HepG2 (cell line): ENCODE results near the gene TTF2. TPM values are rescaled to one million over a fixed set of nuclear protein-coding genes. Genes with fewer than 3 reads are reported as not detected.

Experiments used
- EED ChIP-seq: sonication (generic); formaldehyde crosslinking; IDR thresholded peaks from 2 replicates; pipeline ENCODE4 v1.5.0; 2020; ENCODE audit warnings: mild to moderate bottlenecking, missing genetic modification reagents
- GLI4 ChIP-seq: sonication (generic); formaldehyde crosslinking; IDR thresholded peaks from 2 replicates; pipeline ENCODE4 v1.5.1; 2020; ENCODE audit warnings: missing genetic modification reagents, mild to moderate bottlenecking, moderate library complexity, borderline replicate concordance
- HCFC1 ChIP-seq: fragments of 150-350 bp; IDR thresholded peaks from 2 replicates; pipeline ENCODE4 v1.6.1; 2014; ENCODE audit warnings: low read depth, low read length
- HES4 ChIP-seq: sonication (generic); formaldehyde crosslinking; IDR thresholded peaks from 2 replicates; pipeline ENCODE4 v1.9.0; 2021; ENCODE audit warnings: mild to moderate bottlenecking, missing genetic modification reagents, borderline replicate concordance
- IRX3 ChIP-seq: sonication (generic); formaldehyde crosslinking; IDR thresholded peaks from 2 replicates; pipeline ENCODE4 v1.8.1; 2023; ENCODE audit warnings: mild to moderate bottlenecking, low read depth, missing genetic modification reagents, borderline replicate concordance
- MZF1 ChIP-seq: sonication (generic); formaldehyde crosslinking; IDR thresholded peaks from 2 replicates; pipeline ENCODE4 v1.8.1; 2023; ENCODE audit warnings: mild to moderate bottlenecking, missing genetic modification reagents, borderline replicate concordance
- NFYC ChIP-seq: IDR thresholded peaks from 2 replicates; pipeline ENCODE4 v1.6.1; 2016; ENCODE audit warnings: missing genetic modification reagents, missing compliant biosample characterization
- PITX1 ChIP-seq: sonication (generic); formaldehyde crosslinking; IDR thresholded peaks from 2 replicates; pipeline ENCODE4 v1.5.1; 2020; ENCODE audit warnings: mild to moderate bottlenecking, missing genetic modification reagents
- RAD21 ChIP-seq: fragments of 450-650 bp; formaldehyde crosslinking; IDR thresholded peaks from 2 replicates; pipeline ENCODE4 v1.5.0; 2020; ENCODE audit warnings: mild to moderate bottlenecking
- REPIN1 ChIP-seq: sonication (generic); formaldehyde crosslinking; IDR thresholded peaks from 2 replicates; pipeline ENCODE4 v1.8.0; 2022; ENCODE audit warnings: missing genetic modification reagents, low read depth, mild to moderate bottlenecking, borderline replicate concordance
- RNF2 ChIP-seq: fragments of 450-650 bp; conservative IDR thresholded peaks from 2 replicates; pipeline ENCODE4 v1.6.1; 2016; ENCODE audit warnings: low read depth
- RXRA ChIP-seq: sonication (generic); formaldehyde crosslinking; IDR thresholded peaks from 2 replicates; pipeline ENCODE4 v1.5.1; 2020; ENCODE audit warnings: missing genetic modification reagents
- SALL2 ChIP-seq: sonication (generic); formaldehyde crosslinking; IDR thresholded peaks from 2 replicates; pipeline ENCODE4 v1.8.1; 2023; ENCODE audit warnings: mild to moderate bottlenecking, missing genetic modification reagents, inconsistent platforms
- SIN3A ChIP-seq: IDR thresholded peaks from 2 replicates; pipeline ENCODE4 v1.6.1; 2011; ENCODE audit warnings: low read depth, mild to moderate bottlenecking, control low read depth, low read length, borderline replicate concordance
- SMAD1 ChIP-seq: sonication (generic); formaldehyde crosslinking; IDR thresholded peaks from 2 replicates; pipeline ENCODE4 v1.4.0; 2020; ENCODE audit warnings: missing genetic modification reagents, low read depth, mild to moderate bottlenecking, borderline replicate concordance
- SP5 ChIP-seq: IDR thresholded peaks from 2 replicates; pipeline ENCODE4 v1.6.1; 2016; ENCODE audit warnings: low read depth, borderline replicate concordance
- TBX2 ChIP-seq: sonication (generic); formaldehyde crosslinking; IDR thresholded peaks from 2 replicates; pipeline ENCODE4 v1.5.0; 2020; ENCODE audit warnings: missing genetic modification reagents, mild to moderate bottlenecking, borderline replicate concordance
- TFDP2 ChIP-seq: sonication (generic); formaldehyde crosslinking; IDR thresholded peaks from 2 replicates; pipeline ENCODE4 v1.4.0; 2020; ENCODE audit warnings: missing genetic modification reagents
- THAP11 ChIP-seq: IDR thresholded peaks from 2 replicates; pipeline ENCODE4 v1.6.1; 2016; ENCODE audit warnings: missing biosample characterization, missing genetic modification reagents
- XBP1 ChIP-seq: sonication (generic); formaldehyde crosslinking; IDR thresholded peaks from 2 replicates; pipeline ENCODE4 v1.5.0; 2020; ENCODE audit warnings: missing genetic modification reagents
- ZBTB7B ChIP-seq: sonication (generic); formaldehyde crosslinking; IDR thresholded peaks from 2 replicates; pipeline ENCODE4 v1.4.0; 2020; ENCODE audit warnings: missing genetic modification reagents
- ZFX ChIP-seq: sonication (generic); formaldehyde crosslinking; IDR thresholded peaks from 2 replicates; pipeline ENCODE4 v1.4.0; 2020; ENCODE audit warnings: mild to moderate bottlenecking, low read depth, missing genetic modification reagents, moderate library complexity
- ZNF136 ChIP-seq: sonication (generic); formaldehyde crosslinking; IDR thresholded peaks from 2 replicates; pipeline ENCODE4 v1.8.1; 2022; ENCODE audit warnings: low read depth, mild to moderate bottlenecking, moderate library complexity, missing genetic modification reagents
- ZNF143 ChIP-seq: sonication (generic); formaldehyde crosslinking; IDR thresholded peaks from 2 replicates; pipeline ENCODE4 v1.4.0; 2020; ENCODE audit warnings: missing genetic modification reagents
- ZNF180 ChIP-seq: sonication (generic); formaldehyde crosslinking; IDR thresholded peaks from 2 replicates; pipeline ENCODE4 v1.4.0; 2020; ENCODE audit warnings: low read depth, missing genetic modification reagents, borderline replicate concordance
- ZNF225 ChIP-seq: sonication (generic); formaldehyde crosslinking; IDR thresholded peaks from 2 replicates; pipeline ENCODE4 v1.4.0; 2020; ENCODE audit warnings: mild to moderate bottlenecking, missing genetic modification reagents
- ZNF33B ChIP-seq: sonication (generic); formaldehyde crosslinking; IDR thresholded peaks from 2 replicates; pipeline ENCODE4 v1.5.1; 2020; ENCODE audit warnings: mild to moderate bottlenecking, missing genetic modification reagents
- ZNF547 ChIP-seq: sonication (generic); formaldehyde crosslinking; IDR thresholded peaks from 2 replicates; pipeline ENCODE4 v1.5.1; 2020; ENCODE audit warnings: mild to moderate bottlenecking, missing genetic modification reagents
- ZNF563 ChIP-seq: sonication (generic); formaldehyde crosslinking; IDR thresholded peaks from 2 replicates; pipeline ENCODE4 v1.8.0; 2022; ENCODE audit warnings: mild to moderate bottlenecking, moderate library complexity, missing genetic modification reagents
- ZNF644 ChIP-seq: IDR thresholded peaks from 2 replicates; pipeline ENCODE4 v1.6.1; 2016; ENCODE audit warnings: low read depth
- polyA plus RNA-seq, 8 experiments: library from polyadenylated mRNA; depleted of rRNA in 3 of 8; stranded (reverse) in 7 of 8; unstranded in 1 of 8; fragments of >200 nt; fragmentation: Illumina TruSeq in 4 of 8; extraction: Trizol in 4 of 8; gene quantifications; 2 replicates each; pipeline versions ENCODE4 v1.2.1 to v1.2.3, GENCODE V29; 2011 to 2016; ENCODE audit warnings: low read depth in 4 of 8, missing spikeins in 1 of 8, mixed read lengths in 1 of 8; ENCODE audit not compliant: insufficient read depth in 1 of 8
- total RNA-seq, 5 experiments: library from RNA; depleted of rRNA; stranded (reverse); fragments of >200 nt; fragmentation: Illumina TruSeq; extraction: Trizol; gene quantifications; 2 replicates each; pipeline ENCODE4 v1.2.3, GENCODE V29; 2016; ENCODE audit warnings: low read depth in 1 of 5
- TF ChIP-seq, protein P1 (sequence below): sonication (generic); formaldehyde crosslinking; IDR thresholded peaks from 2 replicates; pipeline ENCODE4 v1.8.0; 2023; ENCODE audit warnings: mild to moderate bottlenecking, missing genetic modification reagents

The TTF2 gene
- total and polyA plus RNA-seq, 2 of the 13 experiments (the other 11 are each of a cell fraction or from before 2014, with no cell fraction given): 12.8 to 48.9 TPM

DNA sequence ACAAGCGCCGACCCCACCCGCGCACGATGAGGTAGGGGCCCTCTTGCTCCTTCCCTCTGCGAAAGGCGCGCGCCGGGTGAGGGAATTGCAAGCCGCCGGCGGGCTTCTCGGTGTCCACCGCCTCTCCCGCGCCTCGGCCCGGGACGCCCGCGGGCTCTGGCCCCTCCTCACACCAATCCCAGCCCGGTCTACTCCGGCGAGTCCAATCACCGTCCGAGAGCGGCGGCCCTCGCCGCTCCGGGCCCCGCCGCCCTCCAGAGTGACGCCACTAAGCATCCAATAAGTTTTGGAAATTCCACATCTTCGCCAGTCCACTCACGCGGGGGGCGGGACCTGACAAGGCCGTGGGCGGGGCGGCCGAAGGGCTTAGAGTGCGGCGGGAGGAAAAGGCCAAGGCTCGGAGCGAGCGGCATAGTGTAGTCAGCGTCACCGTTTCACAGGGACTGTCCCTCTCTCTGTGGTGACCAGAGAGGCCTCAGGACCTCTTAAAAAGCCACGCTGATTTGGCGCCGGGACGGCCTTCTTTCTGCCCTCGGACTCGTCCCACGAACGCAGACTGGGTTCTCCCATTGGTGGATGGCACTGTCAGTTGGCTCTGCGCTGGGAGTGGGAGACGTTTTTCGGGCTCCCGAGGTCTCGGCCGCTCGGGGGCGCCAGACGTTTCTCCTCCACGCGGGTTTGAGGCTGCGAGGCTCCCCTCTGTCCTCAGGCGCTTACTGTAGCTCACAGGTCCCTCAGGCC is 61.6 kb downstream of the TTF2 start, which contains the start of gene TRIM45 (continued):
- no peak for TF ChIP-seq MZF1
- TF ChIP-seq TBX2 (CRISPR knock-in tag): peak; percentile 60; the same call in 1 of the 2 replicates
- TF ChIP-seq REPIN1 (CRISPR knock-in tag): peak; percentile 49; the same call in 1 of the 2 replicates
- no peak for TF ChIP-seq GLI4 (CRISPR knock-in tag)
- no peak for TF ChIP-seq ZNF33B (CRISPR knock-in tag)
- TF ChIP-seq EED: peak; percentile 74; the same call in 1 of the 2 replicates
- TF ChIP-seq ZNF547 (CRISPR knock-in tag): no peak
- TF ChIP-seq, protein P1, sequence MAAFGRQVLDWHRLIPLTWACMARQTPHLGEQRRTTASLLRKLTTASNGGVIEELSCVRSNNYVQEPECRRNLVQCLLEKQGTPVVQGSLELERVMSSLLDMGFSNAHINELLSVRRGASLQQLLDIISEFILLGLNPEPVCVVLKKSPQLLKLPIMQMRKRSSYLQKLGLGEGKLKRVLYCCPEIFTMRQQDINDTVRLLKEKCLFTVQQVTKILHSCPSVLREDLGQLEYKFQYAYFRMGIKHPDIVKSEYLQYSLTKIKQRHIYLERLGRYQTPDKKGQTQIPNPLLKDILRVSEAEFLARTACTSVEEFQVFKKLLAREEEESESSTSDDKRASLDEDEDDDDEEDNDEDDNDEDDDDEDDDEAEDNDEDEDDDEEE: 0 out of 2 replicates have a peak, but pooled peaks have one; percentile 25
- peak; percentile 21; the same call in 1 of the 2 replicates for TF ChIP-seq THAP11
- no peak for TF ChIP-seq ZNF180 (CRISPR knock-in tag)
- no peak for TF ChIP-seq XBP1 (CRISPR knock-in tag)
- TF ChIP-seq ZNF136 (CRISPR knock-in tag): 0 out of 2 replicates have a peak, but pooled peaks have one; percentile 51
- TF ChIP-seq TFDP2: peak; percentile 48; the same call in 1 of the 2 replicates
- peak; percentile 40; the same call in 1 of the 2 replicates for TF ChIP-seq RAD21 (CRISPR knock-in tag)
- no peak for TF ChIP-seq SALL2 (CRISPR knock-in tag)
- peak; percentile 43; the same call in 1 of the 2 replicates for TF ChIP-seq ZBTB7B (CRISPR knock-in tag)
- peak; percentile 7; the same call in 1 of the 2 replicates for TF ChIP-seq SP5
- TF ChIP-seq RNF2: 0 out of 2 replicates have a peak, but pooled peaks have one; percentile 58
- TF ChIP-seq NFYC (CRISPR knock-in tag): peak; percentile 85
- TF ChIP-seq ZFX: peak; percentile 72
- TF ChIP-seq ZNF225 (CRISPR knock-in tag): peak; percentile 29; the same call in 1 of the 2 replicates
- peak; percentile 61; the same call in 1 of the 2 replicates for TF ChIP-seq PITX1
- TF ChIP-seq ZNF143 (CRISPR knock-in tag): 0 out of 2 replicates have a peak, but pooled peaks have one; percentile 38
- TF ChIP-seq IRX3 (CRISPR knock-in tag): no peak
- no peak for TF ChIP-seq ZNF644 (CRISPR knock-in tag)
- TF ChIP-seq SMAD1: no peak
- no peak for TF ChIP-seq HCFC1
- TF ChIP-seq RXRA (CRISPR knock-in tag): no peak
- TF ChIP-seq HES4 (CRISPR knock-in tag): no peak
- no peak for TF ChIP-seq ZNF563 (CRISPR knock-in tag)
- peak; percentile 59; the same call in 1 of the 2 replicates for TF ChIP-seq SIN3A
